NCI-H345 treated with DMSO at 0.1 percent for 48 hours (cell line): ENCODE measurements around the gene LAMC3.

ENCODE experiments used
- DNase-seq: peaks from one replicate; lab custom pipeline; 2025; ENCODE audit not compliant: unreplicated experiment; lab: John Stamatoyannopoulos, UW

Gene LAMC3

DNA sequence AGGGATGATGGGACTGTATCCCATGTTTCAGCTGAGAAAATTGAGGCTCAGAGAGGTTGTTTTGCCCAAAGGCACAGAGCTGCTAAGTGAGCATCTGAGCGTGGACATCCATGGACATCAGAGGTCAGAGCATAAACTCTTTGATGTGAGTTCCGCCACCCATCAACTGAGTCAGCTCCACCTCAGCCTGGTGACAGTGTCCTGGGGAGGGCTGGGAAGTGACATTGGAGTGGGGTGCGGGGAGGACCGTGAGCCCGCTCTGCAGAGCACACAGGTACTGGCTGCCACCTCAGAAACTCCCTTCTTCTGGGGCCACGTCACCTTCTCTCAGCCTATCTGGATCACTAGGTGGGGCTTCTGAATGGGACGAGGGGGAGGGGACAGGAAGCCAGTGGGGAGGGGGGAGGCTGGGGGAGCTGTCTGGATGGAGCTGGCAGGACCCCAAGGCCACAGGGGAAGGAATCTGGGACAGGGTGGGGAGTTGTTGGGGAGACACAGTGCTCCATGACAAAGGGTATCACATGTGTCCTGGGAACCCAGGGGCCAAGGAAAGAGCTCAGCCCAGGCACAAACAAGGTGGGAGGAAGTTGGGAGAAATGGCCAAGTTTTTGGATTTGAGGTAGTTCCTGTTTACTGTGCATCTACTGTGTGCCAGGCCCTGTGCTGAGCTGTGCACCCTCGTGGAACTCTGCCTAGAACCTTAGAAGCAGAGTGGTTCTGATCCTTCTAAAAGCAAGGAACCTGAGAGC is 2.5 kb downstream of the LAMC3 start:
- no peak for DNase-seq

- no peak for DNase-seq
Measured at GRCh38 chr9:131012023-131012334, 3.0 kb downstream of the LAMC3 start.

- no peak for DNase-seq
Measured at GRCh38 chr9:131012396-131012917, 3.5 kb downstream of the LAMC3 start.

- DNase-seq: no peak
Measured at GRCh38 chr9:131013015-131013755, 4.2 kb downstream of the LAMC3 start.

GRCh38 chr9:131013771-131014676 is 5.0 kb downstream of the LAMC3 start:
- DNase-seq: no peak

GRCh38 chr9:131015112-131015511 is 6.1 kb downstream of the LAMC3 start:
- DNase-seq: no peak

GRCh38 chr9:131015876-131016397 is 7.0 kb downstream of the LAMC3 start:
- DNase-seq: no peak

DNA sequence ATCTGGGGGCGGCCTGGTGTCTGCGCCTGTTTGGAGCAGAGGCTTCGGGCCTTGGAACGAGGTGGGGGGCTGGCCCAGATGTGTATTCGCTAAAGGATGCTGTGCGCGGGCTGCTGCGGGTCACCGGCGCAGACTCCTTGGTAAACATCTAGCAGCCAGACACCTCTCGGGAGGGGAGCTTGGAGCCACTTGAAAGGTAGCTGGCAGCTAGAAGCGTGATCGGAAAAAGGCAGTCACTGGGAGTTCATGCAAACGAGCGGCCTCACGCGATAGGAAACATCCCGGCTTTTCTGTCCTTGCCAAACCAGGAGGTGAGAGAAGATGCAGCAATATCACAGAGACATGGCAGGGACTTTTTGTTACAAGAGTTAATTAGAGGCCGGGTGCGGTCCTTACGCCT is 8.1 kb downstream of the LAMC3 start:
- no peak for DNase-seq

GRCh38 chr9:131018621-131019020 is 9.6 kb downstream of the LAMC3 start:
- no peak for DNase-seq

- no peak for DNase-seq
Measured at GRCh38 chr9:131019388-131020239, 10.6 kb downstream of the LAMC3 start.

DNA sequence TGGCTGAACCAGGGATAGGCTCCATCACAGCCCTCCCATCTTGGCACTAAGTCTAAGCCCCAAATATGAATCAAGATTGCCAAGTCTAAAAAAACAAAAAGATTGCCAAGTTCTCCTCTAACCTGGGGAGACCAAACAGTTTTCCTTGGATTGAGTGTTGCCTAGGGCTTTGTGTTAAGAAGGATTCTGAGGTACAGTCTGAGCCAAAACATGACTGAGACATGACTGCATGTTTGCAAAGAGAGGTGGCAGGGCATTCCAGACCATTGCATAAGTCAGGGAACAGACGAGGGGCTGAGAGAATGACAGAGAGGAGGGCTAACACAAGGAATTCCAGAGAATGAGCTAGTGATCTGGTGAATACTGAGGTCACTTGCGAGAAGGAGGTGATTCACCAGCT is 11.4 kb downstream of the LAMC3 start:
- DNase-seq: no peak

DNA sequence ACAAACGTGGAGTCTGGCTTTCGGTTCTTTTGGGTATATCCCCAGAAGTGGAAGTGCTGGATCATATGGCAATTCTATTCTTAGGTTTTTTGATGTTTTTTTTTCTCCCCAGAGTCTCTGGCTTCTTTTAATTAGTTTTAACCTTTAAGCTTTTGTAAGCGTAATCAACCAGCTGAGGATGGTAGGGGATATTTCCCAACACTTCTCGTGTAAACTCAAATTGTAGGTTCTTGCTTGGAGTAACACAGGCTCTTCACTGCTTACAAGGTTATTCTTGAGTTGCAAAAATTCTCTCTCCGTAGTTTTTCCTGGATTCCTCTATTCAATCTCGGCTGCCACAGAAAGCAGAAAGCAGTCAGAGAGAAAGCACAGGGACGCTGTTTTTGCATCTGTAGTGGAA is 11.9 kb downstream of the LAMC3 start:
- DNase-seq: no peak

DNA sequence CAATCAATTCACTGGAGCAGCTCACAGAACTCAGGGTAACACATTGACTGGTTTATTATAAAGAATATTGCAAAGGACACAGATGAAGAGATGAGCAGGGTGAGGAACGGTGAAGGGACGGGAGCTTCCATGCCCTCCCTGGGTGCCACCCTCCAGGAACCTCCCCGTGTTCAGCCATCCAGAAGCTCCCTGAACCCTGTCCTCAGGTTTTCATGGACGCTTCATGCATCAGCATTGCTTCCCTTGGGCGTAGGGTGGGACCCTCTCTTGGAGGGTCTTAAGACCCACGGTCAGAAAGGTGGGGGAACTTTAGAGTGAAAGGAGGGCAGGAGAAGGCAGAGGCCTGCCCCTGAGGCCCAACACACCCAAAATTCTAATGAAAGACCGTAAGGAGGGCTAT is 12.8 kb downstream of the LAMC3 start:
- no peak for DNase-seq

DNA sequence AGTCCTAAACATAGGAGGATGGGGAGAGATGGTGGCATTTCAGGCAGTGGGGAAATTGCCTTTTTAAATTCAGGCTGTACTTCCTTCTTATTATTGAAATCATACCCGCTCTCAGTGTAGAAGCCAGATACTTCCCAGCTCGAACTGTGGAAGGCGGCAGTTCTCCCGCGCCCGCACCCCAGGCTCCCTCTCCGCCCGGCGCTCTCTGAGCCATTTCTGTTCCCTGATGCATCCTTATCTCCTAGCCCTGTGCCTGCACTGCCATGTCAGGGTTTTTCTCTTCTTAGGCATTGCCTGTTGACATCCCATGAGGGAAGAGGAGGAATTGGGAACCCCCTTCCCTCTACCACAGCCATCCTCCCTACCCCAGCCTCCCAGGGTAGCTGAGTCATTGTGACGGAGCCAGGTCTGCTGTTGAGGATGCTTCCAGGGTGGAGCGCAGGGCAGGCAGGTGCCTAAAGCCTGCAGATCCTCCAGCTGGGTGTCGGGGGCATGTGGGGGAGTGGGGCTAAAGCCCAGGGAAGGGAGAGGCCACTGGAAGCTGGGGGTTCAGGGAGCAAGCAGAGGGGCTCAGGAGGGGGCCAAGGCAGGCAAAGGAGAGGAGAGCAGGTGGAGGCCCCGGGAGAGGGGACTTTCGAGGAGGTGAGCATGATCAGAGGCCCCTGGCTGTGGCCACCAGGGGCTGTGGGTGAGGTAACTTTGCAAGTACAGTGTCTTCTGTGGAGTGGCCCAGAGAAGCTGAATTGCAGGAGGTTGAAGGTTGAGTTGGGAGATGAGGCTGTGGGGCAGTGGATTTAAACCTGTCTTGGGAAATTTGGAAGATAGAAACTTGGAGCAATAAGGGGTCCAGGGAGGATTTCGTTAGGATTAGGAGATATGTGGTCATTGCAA is 16.2 kb downstream of the LAMC3 start:
- DNase-seq: no peak

DNA sequence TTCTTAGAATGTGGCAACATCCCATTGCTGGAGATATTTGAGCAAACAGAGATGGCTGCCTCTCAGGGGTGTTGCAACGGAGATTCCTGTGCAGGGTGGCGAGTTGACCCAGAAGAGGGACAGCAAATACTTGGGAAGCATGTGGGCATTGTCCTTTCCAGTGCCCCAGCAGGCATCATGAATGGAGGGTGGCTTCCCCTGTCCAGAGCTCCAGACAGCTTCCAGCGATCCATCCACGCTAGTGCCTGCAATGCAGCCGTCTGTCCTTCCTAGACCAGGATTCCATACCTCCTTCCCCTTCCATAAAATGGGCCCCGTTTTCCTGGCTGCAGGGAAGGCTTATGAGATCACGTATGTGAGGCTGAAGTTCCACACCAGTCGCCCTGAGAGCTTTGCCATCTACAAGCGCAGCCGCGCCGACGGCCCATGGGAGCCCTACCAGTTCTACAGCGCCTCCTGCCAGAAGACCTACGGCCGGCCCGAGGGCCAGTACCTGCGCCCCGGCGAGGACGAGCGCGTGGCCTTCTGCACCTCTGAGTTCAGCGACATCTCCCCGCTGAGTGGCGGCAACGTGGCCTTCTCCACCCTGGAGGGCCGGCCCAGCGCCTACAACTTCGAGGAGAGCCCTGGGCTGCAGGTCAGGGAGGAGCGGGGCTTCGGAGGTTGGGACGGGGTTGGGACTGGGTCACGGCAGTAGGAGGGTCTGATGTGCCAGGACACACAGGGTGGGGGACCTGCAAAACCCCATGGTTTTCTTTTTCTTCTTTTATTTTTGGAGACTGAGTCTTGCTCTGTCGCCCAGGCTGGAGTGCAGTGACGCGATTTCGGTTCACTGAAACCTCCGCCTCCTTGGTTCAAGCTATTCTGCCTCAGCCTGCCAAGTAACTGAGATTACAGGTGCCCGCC is 17.2 kb downstream of the LAMC3 start:
- DNase-seq: no peak

DNA sequence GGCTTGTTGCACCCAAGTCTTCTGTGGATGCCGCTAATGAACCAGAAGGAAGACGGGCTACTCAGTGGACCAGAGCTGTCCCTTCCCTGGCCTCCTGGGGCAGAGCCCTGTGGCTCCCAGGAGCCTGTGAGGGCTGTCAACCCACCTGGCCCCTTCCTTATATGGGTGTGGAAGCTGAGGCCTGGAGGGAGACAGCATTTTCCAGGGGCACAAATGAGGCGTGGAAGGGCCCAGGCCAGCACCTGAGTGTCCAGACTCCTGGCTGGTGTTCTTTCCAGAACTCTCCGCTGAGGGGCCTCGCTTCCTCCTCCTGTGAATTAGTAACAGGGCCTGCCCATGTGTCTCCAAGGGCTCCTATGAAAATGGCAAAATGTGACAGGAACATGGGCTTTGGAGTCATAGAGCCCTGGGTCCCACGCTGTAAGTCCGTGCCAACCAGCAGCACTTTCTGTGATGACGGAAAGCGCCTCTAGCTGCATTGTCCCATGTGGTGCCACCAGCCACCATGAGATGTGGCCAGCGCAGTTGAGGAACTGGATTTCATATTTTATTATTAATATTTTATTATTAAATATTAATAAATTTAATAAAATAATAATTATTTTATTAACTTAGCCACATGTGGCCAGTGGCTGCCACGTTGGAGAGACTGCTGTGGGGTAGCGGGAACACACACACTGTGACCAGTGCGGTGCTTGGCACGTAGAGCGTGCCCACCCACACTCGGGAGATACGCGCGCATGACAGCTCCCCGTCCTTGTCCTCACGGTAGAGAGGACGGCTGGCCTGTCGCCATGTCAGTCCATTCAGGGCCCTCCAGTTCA is 18.3 kb downstream of the LAMC3 start:
- no peak for DNase-seq

DNA sequence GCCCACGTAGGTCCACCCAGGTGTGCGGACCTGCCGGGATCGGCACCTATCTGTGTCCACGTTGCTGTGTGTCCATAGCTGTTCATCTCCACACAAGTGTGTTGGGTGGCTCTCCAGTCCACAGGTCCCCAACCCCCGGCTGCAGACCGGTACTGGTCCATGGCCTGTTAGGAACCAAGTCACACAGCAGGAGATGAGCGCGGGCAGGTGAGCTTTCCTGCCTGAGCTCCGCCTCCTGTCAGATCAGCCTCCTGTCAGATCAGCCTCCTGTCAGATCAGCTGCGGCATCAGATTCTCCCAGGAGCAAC is 18.9 kb downstream of the LAMC3 start:
- DNase-seq: no peak
